Measurements from ENCODE around the gene EFCAB6.

The EFCAB6 gene

DNA sequence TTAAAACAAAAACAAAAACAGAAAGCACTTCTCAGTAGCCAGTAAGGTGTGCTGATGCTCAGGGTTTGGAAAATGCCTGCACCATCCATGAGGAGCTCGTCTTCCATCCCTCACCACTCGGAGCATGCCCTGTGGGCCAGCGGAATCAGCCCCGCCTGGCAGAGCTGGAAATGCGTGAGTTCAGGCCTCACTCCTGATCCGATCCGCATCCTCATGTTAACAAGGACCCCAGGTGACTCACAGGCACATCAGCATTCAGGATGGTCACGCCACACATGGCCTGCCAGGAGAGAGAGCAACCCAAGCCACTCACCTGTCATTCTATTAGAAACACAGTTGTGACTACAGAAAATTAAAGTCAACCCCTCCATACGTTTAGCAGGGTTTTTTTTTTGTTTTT lies 211.8 kb downstream of the EFCAB6 start:
- no peak overlapping the region for H3K4me3 ChIP-seq (ENCODE audit: low read length)
- H3K4me2 ChIP-seq (ENCODE audit: low read length): no peak overlapping the region
- H3K9me2 ChIP-seq (replicated peaks; ENCODE audit: control insufficient read depth, low read length): no peaks in the 10 kb centered on the region
- TF ChIP-seq EZH2phosphoT487 (IDR thresholded peaks at IDR 0.05; ENCODE audit: borderline replicate concordance, low read length): no peak
- TF ChIP-seq, protein P1, sequence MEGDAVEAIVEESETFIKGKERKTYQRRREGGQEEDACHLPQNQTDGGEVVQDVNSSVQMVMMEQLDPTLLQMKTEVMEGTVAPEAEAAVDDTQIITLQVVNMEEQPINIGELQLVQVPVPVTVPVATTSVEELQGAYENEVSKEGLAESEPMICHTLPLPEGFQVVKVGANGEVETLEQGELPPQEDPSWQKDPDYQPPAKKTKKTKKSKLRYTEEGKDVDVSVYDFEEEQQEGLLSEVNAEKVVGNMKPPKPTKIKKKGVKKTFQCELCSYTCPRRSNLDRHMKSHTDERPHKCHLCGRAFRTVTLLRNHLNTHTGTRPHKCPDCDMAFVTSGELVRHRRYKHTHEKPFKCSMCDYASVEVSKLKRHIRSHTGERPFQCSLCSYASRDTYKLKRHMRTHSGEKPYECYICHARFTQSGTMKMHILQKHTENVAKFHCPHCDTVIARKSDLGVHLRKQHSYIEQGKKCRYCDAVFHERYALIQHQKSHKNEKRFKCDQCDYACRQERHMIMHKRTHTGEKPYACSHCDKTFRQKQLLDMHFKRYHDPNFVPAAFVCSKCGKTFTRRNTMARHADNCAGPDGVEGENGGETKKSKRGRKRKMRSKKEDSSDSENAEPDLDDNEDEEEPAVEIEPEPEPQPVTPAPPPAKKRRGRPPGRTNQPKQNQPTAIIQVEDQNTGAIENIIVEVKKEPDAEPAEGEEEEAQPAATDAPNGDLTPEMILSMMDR (IDR thresholded peaks at IDR 0.05; ENCODE audit: low read depth, low read length, poor library complexity, severe bottlenecking): no peak
- H3K27me3 ChIP-seq (ENCODE audit: control insufficient read depth, low read length): no peaks in the 10 kb centered on the region
- H3K4me1 ChIP-seq (ENCODE audit: control insufficient read depth, low read length): no peaks in the 10 kb centered on the region
- H3K27ac ChIP-seq (ENCODE audit: low read depth, low read length): no peak overlapping the region
- H3K79me2 ChIP-seq (ENCODE audit: control insufficient read depth, low read length): no peaks in the 10 kb centered on the region
- no peaks in the 10 kb centered on the region for H4K20me1 ChIP-seq (ENCODE audit: control insufficient read depth, insufficient read depth, low read depth, low read length)
- no peaks in the 10 kb centered on the region for H3K36me3 ChIP-seq (ENCODE audit: control insufficient read depth, low read length)
- no peaks in the 10 kb centered on the region for H3F3A ChIP-seq (ENCODE audit: control insufficient read depth, insufficient read depth)
- H3K9me3 ChIP-seq (ENCODE audit: control insufficient read depth, insufficient read depth, low read length): no peaks in the 10 kb centered on the region

DNA sequence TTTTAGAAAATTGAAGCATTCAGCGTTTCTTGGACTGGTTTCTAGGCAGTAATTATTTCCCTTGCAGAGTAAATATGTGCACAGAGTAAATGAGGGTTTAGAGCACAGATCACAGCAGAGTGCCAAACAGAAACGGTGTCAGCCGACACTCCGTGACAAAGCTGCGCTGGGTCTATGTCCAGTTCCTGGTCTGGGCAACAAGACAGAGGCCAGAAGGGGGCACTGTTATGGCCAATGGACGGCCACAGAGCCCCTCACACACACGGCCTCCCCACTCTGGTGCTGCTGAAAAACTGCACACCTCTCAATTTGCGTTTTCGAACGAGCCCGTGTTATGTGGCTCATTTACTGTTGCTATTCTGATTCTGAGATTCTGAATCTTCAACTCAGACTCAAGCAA lies 219.6 kb downstream of the EFCAB6 start:
- H4K20me1 ChIP-seq (ENCODE audit: control insufficient read depth, insufficient read depth, low read depth, low read length): no peaks in the 10 kb centered on the region
- H3K36me3 ChIP-seq (ENCODE audit: control insufficient read depth, low read length): no peaks in the 10 kb centered on the region
- H3K4me2 ChIP-seq (ENCODE audit: low read length): no peak overlapping the region
- no peaks in the 10 kb centered on the region for H3K27me3 ChIP-seq (ENCODE audit: control insufficient read depth, low read length)
- no peak overlapping the region for H3K4me3 ChIP-seq (ENCODE audit: low read length)
- no peaks in the 10 kb centered on the region for H3F3A ChIP-seq (ENCODE audit: control insufficient read depth, insufficient read depth)
- TF ChIP-seq, protein P1 (IDR thresholded peaks at IDR 0.05; ENCODE audit: low read depth, low read length, poor library complexity, severe bottlenecking): no peak
- no peak for TF ChIP-seq EZH2phosphoT487 (IDR thresholded peaks at IDR 0.05; ENCODE audit: borderline replicate concordance, low read length)
- no peaks in the 10 kb centered on the region for H3K4me1 ChIP-seq (ENCODE audit: control insufficient read depth, low read length)
- no peaks in the 10 kb centered on the region for H3K9me3 ChIP-seq (ENCODE audit: control insufficient read depth, insufficient read depth, low read length)
- H3K9me2 ChIP-seq (replicated peaks; ENCODE audit: control insufficient read depth, low read length): no peaks in the 10 kb centered on the region
- no peak overlapping the region for H3K27ac ChIP-seq (ENCODE audit: low read depth, low read length)
- no peaks in the 10 kb centered on the region for H3K79me2 ChIP-seq (ENCODE audit: control insufficient read depth, low read length)

DNA sequence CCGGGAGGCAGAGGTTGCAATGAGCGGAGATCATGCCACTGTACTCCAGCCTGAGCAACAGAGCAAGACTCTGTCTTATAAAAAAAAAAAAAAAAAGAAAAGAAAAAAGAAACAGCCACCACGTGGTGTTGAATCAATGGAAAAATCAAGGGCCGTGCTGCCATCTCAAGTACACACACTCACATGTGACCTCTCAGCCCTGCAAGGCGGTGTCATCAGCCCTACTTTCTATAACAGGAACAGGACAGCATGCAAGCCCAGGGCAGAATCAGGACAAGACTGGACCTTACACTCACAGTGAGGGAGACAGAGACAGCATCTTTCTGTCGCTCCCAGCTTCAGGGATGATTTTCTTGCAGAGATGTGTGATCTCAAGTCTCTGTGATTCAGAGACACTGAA lies 220.7 kb downstream of the EFCAB6 start:
- TF ChIP-seq, protein P1 (IDR thresholded peaks at IDR 0.05; ENCODE audit: low read depth, low read length, poor library complexity, severe bottlenecking): no peak
- TF ChIP-seq EZH2phosphoT487 (IDR thresholded peaks at IDR 0.05; ENCODE audit: borderline replicate concordance, low read length): no peak
- no peaks in the 10 kb centered on the region for H3K36me3 ChIP-seq (ENCODE audit: control insufficient read depth, low read length)
- no peaks in the 10 kb centered on the region for H3K9me2 ChIP-seq (replicated peaks; ENCODE audit: control insufficient read depth, low read length)
- H3F3A ChIP-seq (ENCODE audit: control insufficient read depth, insufficient read depth): no peaks in the 10 kb centered on the region
- no peak overlapping the region for H3K27ac ChIP-seq (ENCODE audit: low read depth, low read length)
- H3K4me3 ChIP-seq (ENCODE audit: low read length): no peak overlapping the region
- no peaks in the 10 kb centered on the region for H4K20me1 ChIP-seq (ENCODE audit: control insufficient read depth, insufficient read depth, low read depth, low read length)
- no peaks in the 10 kb centered on the region for H3K27me3 ChIP-seq (ENCODE audit: control insufficient read depth, low read length)
- no peaks in the 10 kb centered on the region for H3K9me3 ChIP-seq (ENCODE audit: control insufficient read depth, insufficient read depth, low read length)
- no peaks in the 10 kb centered on the region for H3K4me1 ChIP-seq (ENCODE audit: control insufficient read depth, low read length)
- no peak overlapping the region for H3K4me2 ChIP-seq (ENCODE audit: low read length)
- H3K79me2 ChIP-seq (ENCODE audit: control insufficient read depth, low read length): no peaks in the 10 kb centered on the region

DNA sequence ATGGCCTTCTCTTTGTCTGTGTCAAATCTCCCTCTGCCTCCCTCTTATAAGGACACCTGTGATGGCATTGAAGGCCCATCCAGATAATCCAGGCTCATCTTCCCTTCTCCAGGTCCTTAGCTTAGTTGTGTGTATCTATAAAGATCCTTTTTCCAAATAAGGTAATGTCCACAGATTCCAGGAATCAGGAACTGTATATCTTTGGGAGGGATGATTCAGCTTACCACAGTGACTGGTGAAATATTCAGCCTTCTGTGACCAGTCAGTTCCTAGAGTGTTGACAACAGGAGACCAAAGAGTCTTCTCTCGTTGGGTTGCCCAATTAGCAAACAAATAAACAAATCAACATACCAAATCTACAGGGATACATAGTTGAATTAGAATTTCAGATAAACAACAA lies 224.5 kb downstream of the EFCAB6 start:
- no peak overlapping the region for H3K4me3 ChIP-seq (ENCODE audit: low read length)
- no peaks in the 10 kb centered on the region for H4K20me1 ChIP-seq (ENCODE audit: control insufficient read depth, insufficient read depth, low read depth, low read length)
- peaks cover 3% of the 10 kb centered on the region; the same call in 1 of the 2 replicates for H3K9me3 ChIP-seq (ENCODE audit: control insufficient read depth, insufficient read depth, low read length)

More for the DNA sequence above, 224.5 kb downstream of the EFCAB6 start:
- no peak overlapping the region for H3K4me2 ChIP-seq (ENCODE audit: low read length)
- no peaks in the 10 kb centered on the region for H3K79me2 ChIP-seq (ENCODE audit: control insufficient read depth, low read length)
- no peaks in the 10 kb centered on the region for H3K9me2 ChIP-seq (replicated peaks; ENCODE audit: control insufficient read depth, low read length)
- H3F3A ChIP-seq (ENCODE audit: control insufficient read depth, insufficient read depth): no peaks in the 10 kb centered on the region
- H3K27me3 ChIP-seq (ENCODE audit: control insufficient read depth, low read length): no peaks in the 10 kb centered on the region
- TF ChIP-seq, protein P1 (IDR thresholded peaks at IDR 0.05; ENCODE audit: low read depth, low read length, poor library complexity, severe bottlenecking): no peak
- TF ChIP-seq EZH2phosphoT487 (IDR thresholded peaks at IDR 0.05; ENCODE audit: borderline replicate concordance, low read length): no peak
- no peaks in the 10 kb centered on the region for H3K36me3 ChIP-seq (ENCODE audit: control insufficient read depth, low read length)
- H3K27ac ChIP-seq (ENCODE audit: low read depth, low read length): no peak overlapping the region
- H3K4me1 ChIP-seq (ENCODE audit: control insufficient read depth, low read length): no peaks in the 10 kb centered on the region

Data from DOHH2 (cell line).